K562 (cell line): ENCODE data around the gene LGALS12. TPM values are rescaled to one million over a fixed set of nuclear protein-coding genes. Genes with fewer than 3 reads are reported as not detected.

Experiments
- BRD9 ChIP-seq: fragments of 450-650 bp; IDR thresholded peaks from 2 replicates; pipeline ENCODE4 v1.6.1; 2018; ENCODE audit warnings: low read depth; ENCODE audit not compliant: partially characterized antibody
- DMBX1 ChIP-seq: fragments of 250-450 bp; sonication (Bioruptor Pico); IDR thresholded peaks from 2 replicates; pipeline ENCODE4 v1.8.0; 2022; ENCODE audit warnings: inconsistent platforms, mild to moderate bottlenecking, moderate library complexity, borderline replicate concordance
- JUNB ChIP-seq: fragments of 450-650 bp; formaldehyde crosslinking; conservative IDR thresholded peaks from 2 replicates; pipeline ENCODE4 v1.4.0; 2020; ENCODE audit warnings: mild to moderate bottlenecking
- NBN ChIP-seq: fragments of 450-650 bp; IDR thresholded peaks from 2 replicates; pipeline ENCODE4 v1.6.1; 2016; ENCODE audit warnings: low read depth, mild to moderate bottlenecking
- NRF1 ChIP-seq, 2 experiments: fragments of 450-650 bp; IDR thresholded peaks in 1 of 2; conservative IDR thresholded peaks in 1 of 2; 2 replicates each; pipeline ENCODE4 v1.6.1; 2014; ENCODE audit warnings: mild to moderate bottlenecking in 2 of 2
- PCBP2 ChIP-seq: fragments of 200-400 bp; formaldehyde crosslinking; IDR thresholded peaks from 2 replicates; pipeline ENCODE4 v1.6.1; 2018; ENCODE audit warnings: low read length, low read depth, mild to moderate bottlenecking, moderate library complexity; ENCODE audit not compliant: poor library complexity, severe bottlenecking
- SMARCA4 ChIP-seq: fragments of 450-650 bp; IDR thresholded peaks from 2 replicates; pipeline ENCODE4 v1.6.1; 2016
- TAF7 ChIP-seq: fragments of 450-650 bp; IDR thresholded peaks from 2 replicates; pipeline ENCODE4 v1.6.1; 2016; ENCODE audit warnings: missing genetic modification characterization, missing compliant biosample characterization
- TBL1XR1 ChIP-seq, 2 experiments: IDR thresholded peaks; 2 replicates each; pipeline ENCODE4 v1.6.1; 2012; ENCODE audit warnings: improper control_type of control experiment in 2 of 2, low read length in 2 of 2, mild to moderate bottlenecking in 1 of 2
- TEAD4 ChIP-seq, 2 experiments: sonication (generic) in 1 of 2; formaldehyde crosslinking in 1 of 2; IDR thresholded peaks; 2 replicates each; pipeline versions ENCODE4 v1.6.1 to v1.8.0; 2012 to 2022; ENCODE audit warnings: borderline replicate concordance in 1 of 2, inconsistent platforms in 1 of 2, low read length in 1 of 2, mild to moderate bottlenecking in 1 of 2, missing genetic modification reagents in 1 of 2
- ZNF175 ChIP-seq: fragments of 200-800 bp; sonication (Bioruptor generic); IDR thresholded peaks from 2 replicates; pipeline ENCODE4 v1.6.1; 2016; ENCODE audit warnings: low read depth, mild to moderate bottlenecking, missing genetic modification characterization, missing compliant biosample characterization
- ZNF282 ChIP-seq: sonication (generic); formaldehyde crosslinking; IDR thresholded peaks from 2 replicates; pipeline ENCODE4 v1.8.1; 2023; ENCODE audit warnings: missing genetic modification reagents
- polyA plus RNA-seq, 8 experiments: library from polyadenylated mRNA; depleted of rRNA in 4 of 8; stranded (reverse) in 5 of 8; unstranded in 3 of 8; fragments of >200 nt; fragmentation: Nextera tagmentation in 2 of 8; fragmentation: Illumina TruSeq in 1 of 8; extraction: Ambion mirVana in 2 of 8; extraction: Trizol in 1 of 8; gene quantifications; 2 replicates each; pipeline versions ENCODE4 v1.2.1 to v1.2.3, GENCODE V29; 2011 to 2014; ENCODE audit warnings: inconsistent platforms in 1 of 8, missing spikeins in 1 of 8
- total RNA-seq, 7 experiments: library from RNA; depleted of rRNA in 6 of 7; stranded (reverse); fragments of >200 nt in 6 of 7; fragmentation: Illumina TruSeq in 2 of 7; extraction: Trizol in 2 of 7; gene quantifications; 2 replicates each; pipeline versions ENCODE4 v1.2.1 to v1.2.3, GENCODE V29; 2011 to 2021; ENCODE audit warnings: low replicate concordance in 1 of 7
- TF ChIP-seq, protein P1 (sequence below): fragments of 450-650 bp; IDR thresholded peaks from 2 replicates; pipeline ENCODE4 v1.6.1; 2016; ENCODE audit warnings: low read depth
- TF ChIP-seq, protein P2 (sequence below): sonication (generic); formaldehyde crosslinking; IDR thresholded peaks from 2 replicates; pipeline ENCODE4 v1.8.0; 2022; ENCODE audit warnings: missing genetic modification reagents, mild to moderate bottlenecking, borderline replicate concordance
- TF ChIP-seq, protein P3 (sequence below): fragments of 450-650 bp; IDR thresholded peaks from one replicate; pipeline ENCODE4 v1.6.1; 2018; ENCODE audit warnings: mild to moderate bottlenecking, moderate library complexity; ENCODE audit not compliant: partially characterized antibody

LGALS12 gene
- total and polyA plus RNA-seq, 9 of the 15 experiments (the other 6 are each of a cell fraction or from before 2014, with no cell fraction given), result 0.66 to 8.0 (median 5.0) TPM

DNA sequence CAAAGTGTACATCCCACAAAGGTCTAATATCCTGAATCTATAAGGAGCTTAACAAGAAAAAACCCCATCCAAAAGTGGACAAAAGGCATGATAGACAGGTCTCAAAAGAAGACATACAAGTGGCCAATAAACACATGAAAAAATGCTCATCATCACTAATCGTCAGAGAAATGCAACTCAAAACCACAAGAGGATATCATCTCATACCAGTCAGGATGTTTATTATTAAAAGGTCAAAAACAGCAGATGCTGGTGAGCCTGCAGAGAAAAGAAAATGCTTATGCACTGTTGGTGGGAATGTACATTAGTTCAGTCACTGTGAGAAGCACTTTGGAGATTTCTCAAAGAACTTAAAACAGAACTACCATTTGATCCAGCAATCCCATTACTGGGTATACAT is 12.7 kb downstream of the LGALS12 start (continued):
- TF ChIP-seq PCBP2 (no peak), SMARCA4 (peak; percentile 78), TEAD4 (IDR thresholded peaks at IDR 0.05; ENCODE audit: low read length) (peak; percentile 89), TEAD4 (CRISPR knock-in tag; IDR thresholded peaks at IDR 0.05; ENCODE audit: borderline replicate concordance) (no peak), NBN (0 out of 2 replicates have a peak, but pooled peaks have one; percentile 49), ZNF175 (no peak), JUNB (CRISPR knock-in tag) (no peak), TBL1XR1 (IDR thresholded peaks at IDR 0.05; ENCODE audit: low read length in 2 of 2) (peak in 1 of 2 experiments; percentile 65; a peak in 2 of 4 replicates), ZNF282 (no peak), DMBX1 (CRISPR knock-in tag) (no peak), TAF7 (tag) (no peak), BRD9 (no peak), NRF1 (conservative IDR thresholded peaks at IDR 0.05 in 1 of 2, IDR thresholded peaks at IDR 0.05 in 1 of 2) (no peak)
- TF ChIP-seq, protein P1, sequence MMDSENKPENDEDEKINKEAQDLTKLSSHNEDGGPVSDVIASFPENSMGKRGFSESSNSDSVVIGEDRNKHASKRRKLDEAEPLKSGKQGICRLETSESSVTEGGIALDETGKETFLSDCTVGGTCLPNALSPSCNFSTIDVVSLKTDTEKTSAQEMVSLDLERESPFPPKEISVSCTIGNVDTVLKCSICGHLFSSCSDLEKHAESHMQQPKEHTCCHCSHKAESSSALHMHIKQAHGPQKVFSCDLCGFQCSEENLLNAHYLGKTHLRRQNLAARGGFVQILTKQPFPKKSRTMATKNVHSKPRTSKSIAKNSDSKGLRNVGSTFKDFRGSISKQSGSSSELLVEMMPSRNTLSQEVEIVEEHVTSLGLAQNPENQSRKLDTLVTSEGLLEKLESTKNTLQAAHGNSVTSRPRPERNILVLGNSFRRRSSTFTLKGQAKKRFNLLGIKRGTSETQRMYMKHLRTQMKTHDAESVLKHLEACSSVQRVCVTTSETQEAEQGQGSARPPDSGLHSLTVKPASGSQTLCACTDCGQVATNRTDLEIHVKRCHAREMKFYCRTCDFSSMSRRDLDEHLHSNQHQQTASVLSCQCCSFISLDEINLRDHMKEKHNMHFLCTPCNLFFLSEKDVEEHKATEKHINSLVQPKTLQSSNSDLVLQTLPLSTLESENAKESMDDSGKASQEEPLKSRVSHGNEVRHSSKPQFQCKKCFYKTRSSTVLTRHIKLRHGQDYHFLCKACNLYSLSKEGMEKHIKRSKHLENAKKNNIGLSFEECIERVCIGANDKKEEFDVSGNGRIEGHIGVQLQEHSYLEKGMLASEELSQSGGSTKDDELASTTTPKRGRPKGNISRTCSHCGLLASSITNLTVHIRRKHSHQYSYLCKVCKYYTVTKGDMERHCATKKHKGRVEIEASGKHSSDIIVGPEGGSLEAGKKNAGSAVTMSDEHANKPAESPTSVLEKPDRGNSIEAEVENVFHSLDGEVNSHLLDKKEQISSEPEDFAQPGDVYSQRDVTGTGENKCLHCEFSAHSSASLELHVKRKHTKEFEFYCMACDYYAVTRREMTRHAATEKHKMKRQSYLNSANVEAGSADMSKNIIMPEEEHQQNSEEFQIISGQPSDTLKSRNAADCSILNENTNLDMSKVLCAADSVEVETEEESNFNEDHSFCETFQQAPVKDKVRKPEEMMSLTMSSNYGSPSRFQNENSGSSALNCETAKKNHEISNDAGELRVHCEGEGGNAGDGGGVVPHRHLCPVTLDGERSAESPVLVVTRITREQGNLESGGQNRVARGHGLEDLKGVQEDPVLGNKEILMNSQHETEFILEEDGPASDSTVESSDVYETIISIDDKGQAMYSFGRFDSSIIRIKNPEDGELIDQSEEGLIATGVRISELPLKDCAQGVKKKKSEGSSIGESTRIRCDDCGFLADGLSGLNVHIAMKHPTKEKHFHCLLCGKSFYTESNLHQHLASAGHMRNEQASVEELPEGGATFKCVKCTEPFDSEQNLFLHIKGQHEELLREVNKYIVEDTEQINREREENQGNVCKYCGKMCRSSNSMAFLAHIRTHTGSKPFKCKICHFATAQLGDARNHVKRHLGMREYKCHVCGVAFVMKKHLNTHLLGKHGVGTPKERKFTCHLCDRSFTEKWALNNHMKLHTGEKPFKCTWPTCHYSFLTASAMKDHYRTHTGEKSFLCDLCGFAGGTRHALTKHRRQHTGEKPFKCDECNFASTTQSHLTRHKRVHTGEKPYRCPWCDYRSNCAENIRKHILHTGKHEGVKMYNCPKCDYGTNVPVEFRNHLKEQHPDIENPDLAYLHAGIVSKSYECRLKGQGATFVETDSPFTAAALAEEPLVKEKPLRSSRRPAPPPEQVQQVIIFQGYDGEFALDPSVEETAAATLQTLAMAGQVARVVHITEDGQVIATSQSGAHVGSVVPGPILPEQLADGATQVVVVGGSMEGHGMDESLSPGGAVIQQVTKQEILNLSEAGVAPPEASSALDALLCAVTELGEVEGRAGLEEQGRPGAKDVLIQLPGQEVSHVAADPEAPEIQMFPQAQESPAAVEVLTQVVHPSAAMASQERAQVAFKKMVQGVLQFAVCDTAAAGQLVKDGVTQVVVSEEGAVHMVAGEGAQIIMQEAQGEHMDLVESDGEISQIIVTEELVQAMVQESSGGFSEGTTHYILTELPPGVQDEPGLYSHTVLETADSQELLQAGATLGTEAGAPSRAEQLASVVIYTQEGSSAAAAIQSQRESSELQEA, result no peak
- TF ChIP-seq, protein P2, sequence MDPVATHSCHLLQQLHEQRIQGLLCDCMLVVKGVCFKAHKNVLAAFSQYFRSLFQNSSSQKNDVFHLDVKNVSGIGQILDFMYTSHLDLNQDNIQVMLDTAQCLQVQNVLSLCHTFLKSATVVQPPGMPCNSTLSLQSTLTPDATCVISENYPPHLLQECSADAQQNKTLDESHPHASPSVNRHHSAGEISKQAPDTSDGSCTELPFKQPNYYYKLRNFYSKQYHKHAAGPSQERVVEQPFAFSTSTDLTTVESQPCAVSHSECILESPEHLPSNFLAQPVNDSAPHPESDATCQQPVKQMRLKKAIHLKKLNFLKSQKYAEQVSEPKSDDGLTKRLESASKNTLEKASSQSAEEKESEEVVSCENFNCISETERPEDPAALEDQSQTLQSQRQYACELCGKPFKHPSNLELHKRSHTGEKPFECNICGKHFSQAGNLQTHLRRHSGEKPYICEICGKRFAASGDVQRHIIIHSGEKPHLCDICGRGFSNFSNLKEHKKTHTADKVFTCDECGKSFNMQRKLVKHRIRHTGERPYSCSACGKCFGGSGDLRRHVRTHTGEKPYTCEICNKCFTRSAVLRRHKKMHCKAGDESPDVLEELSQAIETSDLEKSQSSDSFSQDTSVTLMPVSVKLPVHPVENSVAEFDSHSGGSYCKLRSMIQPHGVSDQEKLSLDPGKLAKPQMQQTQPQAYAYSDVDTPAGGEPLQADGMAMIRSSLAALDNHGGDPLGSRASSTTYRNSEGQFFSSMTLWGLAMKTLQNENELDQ, result no peak
- TF ChIP-seq, protein P3, sequence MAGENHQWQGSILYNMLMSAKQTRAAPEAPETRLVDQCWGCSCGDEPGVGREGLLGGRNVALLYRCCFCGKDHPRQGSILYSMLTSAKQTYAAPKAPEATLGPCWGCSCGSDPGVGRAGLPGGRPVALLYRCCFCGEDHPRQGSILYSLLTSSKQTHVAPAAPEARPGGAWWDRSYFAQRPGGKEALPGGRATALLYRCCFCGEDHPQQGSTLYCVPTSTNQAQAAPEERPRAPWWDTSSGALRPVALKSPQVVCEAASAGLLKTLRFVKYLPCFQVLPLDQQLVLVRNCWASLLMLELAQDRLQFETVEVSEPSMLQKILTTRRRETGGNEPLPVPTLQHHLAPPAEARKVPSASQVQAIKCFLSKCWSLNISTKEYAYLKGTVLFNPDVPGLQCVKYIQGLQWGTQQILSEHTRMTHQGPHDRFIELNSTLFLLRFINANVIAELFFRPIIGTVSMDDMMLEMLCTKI, result no peak
